ENCODE measurements around the gene ZSCAN12. TPM values are rescaled to one million over a fixed set of nuclear protein-coding genes. Genes with fewer than 3 reads are reported as not detected.

ZSCAN12 gene
- total RNA-seq, 1 experiment from 2014 or later, result 7.8 TPM

DNA sequence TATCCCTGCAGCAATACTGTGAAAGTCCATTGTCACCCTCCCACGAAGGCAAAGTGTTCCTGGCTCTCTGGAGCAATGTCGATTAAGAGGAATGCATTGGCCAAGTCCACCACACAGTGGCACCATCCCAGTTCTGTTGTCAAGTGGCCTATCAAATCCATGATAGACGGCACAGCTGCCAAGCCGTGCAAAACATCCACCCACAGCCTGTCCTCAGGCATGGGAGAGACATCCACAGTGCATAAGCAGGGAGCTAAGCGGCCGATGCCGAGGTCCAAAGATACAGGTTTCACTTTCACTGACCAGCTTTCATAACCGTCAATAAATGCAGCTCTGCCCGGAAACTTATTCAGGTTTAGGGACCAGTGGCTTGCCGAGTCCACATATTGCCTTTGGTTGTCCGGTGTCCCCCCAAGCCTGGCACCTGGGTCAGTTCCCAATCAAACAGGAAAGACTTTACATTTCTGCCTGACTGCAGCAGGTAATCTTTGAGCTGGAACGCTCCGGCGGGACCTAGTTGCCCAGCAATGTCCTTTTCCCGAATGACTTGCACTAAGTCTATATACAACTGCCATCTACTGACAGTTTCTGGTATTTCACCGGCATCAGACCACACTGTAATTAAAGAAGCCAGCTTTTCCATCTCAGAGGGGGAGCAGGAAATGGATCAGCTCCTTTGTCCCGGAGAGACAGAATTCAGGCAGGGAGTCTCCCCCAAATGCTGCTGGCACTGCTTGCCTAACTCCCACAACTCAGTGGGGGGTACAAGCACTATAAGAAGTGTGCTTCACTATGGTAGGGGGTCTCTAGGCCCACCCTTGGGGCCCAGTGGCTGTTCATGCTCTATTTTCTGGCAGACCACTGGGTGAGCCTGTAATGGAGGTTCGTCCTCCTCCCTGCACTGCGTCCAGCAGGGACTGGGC, 43.5 kb downstream of the ZSCAN12 start:
- DNase-seq (ENCODE audit: low spot score), result peak; percentile 74
- ChIA-PET POLR2A (interaction anchor here (0.6 to 2.9 kb wide), 8 partner anchors 15 to 460 kb away, joined by 3 to 35 read pairs (median 5); partner anchors contain the start of genes PGBD1, ZSCAN26 and ZSCAN31), CTCF (interaction anchor here (0.6 to 2.8 kb wide), 51 partner anchors 9 to 459 kb away, joined by 3 to 47 read pairs (median 4); partner anchors contain the start of genes PGBD1, ZKSCAN4, ZKSCAN8 and ZSCAN16)
- Mint-ChIP-seq H3K36me3 (peaks cover 14% of the 10 kb centered on the region), H3K27ac (peak overlapping the region; percentile 97), H3K27me3 (ENCODE audit: low read depth) (no peaks in the 10 kb centered on the region; the same call in 1 of the 2 replicates), H3K4me1 (peaks cover 27% of the 10 kb centered on the region), H3K9me3 (peaks cover 8% of the 10 kb centered on the region; the same call in 1 of the 2 replicates), H3K4me3 (peak overlapping the region; percentile 73)
- TF ChIP-seq IRF1 (CRISPR knock-in tag; IDR thresholded peaks at IDR 0.05) (no peak), ZNF232 (CRISPR knock-in tag; IDR thresholded peaks at IDR 0.05) (0 out of 2 replicates have a peak, but pooled peaks have one; percentile 61), CTCF (IDR thresholded peaks at IDR 0.05) (peak; percentile 78), ZNF423 (CRISPR knock-in tag; IDR thresholded peaks at IDR 0.05) (peak; percentile 28; the same call in 1 of the 2 replicates), ZNF138 (CRISPR knock-in tag; conservative IDR thresholded peaks at IDR 0.05) (no peak)
- TF ChIP-seq, protein P1, sequence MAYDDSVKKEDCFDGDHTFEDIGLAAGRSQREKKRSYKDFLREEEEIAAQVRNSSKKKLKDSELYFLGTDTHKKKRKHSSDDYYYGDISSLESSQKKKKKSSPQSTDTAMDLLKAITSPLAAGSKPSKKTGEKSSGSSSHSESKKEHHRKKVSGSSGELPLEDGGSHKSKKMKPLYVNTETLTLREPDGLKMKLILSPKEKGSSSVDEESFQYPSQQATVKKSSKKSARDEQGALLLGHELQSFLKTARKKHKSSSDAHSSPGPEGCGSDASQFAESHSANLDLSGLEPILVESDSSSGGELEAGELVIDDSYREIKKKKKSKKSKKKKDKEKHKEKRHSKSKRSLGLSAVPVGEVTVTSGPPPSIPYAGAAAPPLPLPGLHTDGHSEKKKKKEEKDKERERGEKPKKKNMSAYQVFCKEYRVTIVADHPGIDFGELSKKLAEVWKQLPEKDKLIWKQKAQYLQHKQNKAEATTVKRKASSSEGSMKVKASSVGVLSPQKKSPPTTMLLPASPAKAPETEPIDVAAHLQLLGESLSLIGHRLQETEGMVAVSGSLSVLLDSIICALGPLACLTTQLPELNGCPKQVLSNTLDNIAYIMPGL (CRISPR knock-in tag; IDR thresholded peaks at IDR 0.05), result peak; percentile 40; the same call in 1 of the 2 replicates
- peak; percentile 88 for ATAC-seq

DNA sequence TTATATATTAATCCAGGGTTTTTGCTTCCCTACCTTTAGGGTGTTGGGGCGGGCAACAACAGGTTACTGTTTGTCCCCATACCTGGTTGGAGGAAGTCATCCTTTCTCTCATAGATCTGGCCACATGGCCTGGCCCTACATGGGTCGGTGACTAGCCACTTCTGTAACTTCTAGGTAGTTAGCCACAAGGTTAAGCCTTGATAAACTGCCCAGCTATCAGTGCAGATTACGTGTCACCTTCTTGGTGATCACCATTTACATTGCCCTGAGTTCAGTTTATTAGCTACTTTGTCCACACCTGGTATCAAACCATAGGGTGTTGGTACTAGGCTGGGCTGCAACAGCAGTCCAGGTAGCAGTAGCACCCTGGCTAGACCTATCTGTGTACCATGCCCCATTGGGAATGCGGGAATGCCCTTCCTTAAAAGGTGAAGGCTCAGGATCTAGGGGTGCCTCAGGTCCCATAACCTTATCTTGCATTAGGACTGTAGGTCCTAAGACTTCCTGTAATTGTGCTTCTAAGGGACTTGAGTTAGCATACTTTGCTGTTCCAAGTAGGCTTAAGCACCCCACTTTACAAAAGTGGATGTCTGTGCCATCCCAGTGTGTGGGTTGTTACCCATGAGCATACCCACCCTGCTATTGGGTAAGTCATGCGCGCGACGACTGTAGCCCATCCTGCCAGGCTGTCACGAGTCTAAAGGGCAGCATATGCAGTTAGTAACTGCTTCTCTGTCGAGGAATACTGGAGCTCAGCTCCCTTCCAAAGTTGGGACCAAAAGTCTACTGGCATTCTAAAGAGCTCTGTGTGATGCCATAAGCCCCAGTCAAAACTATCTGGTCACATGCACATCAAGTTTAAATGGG, 44.6 kb downstream of the ZSCAN12 start:
- TF ChIP-seq PREB (CRISPR knock-in tag; IDR thresholded peaks at IDR 0.05; ENCODE audit: borderline replicate concordance), result no peak
- TF ChIP-seq, protein P2, sequence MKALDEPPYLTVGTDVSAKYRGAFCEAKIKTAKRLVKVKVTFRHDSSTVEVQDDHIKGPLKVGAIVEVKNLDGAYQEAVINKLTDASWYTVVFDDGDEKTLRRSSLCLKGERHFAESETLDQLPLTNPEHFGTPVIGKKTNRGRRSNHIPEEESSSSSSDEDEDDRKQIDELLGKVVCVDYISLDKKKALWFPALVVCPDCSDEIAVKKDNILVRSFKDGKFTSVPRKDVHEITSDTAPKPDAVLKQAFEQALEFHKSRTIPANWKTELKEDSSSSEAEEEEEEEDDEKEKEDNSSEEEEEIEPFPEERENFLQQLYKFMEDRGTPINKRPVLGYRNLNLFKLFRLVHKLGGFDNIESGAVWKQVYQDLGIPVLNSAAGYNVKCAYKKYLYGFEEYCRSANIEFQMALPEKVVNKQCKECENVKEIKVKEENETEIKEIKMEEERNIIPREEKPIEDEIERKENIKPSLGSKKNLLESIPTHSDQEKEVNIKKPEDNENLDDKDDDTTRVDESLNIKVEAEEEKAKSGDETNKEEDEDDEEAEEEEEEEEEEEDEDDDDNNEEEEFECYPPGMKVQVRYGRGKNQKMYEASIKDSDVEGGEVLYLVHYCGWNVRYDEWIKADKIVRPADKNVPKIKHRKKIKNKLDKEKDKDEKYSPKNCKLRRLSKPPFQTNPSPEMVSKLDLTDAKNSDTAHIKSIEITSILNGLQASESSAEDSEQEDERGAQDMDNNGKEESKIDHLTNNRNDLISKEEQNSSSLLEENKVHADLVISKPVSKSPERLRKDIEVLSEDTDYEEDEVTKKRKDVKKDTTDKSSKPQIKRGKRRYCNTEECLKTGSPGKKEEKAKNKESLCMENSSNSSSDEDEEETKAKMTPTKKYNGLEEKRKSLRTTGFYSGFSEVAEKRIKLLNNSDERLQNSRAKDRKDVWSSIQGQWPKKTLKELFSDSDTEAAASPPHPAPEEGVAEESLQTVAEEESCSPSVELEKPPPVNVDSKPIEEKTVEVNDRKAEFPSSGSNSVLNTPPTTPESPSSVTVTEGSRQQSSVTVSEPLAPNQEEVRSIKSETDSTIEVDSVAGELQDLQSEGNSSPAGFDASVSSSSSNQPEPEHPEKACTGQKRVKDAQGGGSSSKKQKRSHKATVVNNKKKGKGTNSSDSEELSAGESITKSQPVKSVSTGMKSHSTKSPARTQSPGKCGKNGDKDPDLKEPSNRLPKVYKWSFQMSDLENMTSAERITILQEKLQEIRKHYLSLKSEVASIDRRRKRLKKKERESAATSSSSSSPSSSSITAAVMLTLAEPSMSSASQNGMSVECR (CRISPR knock-in tag; IDR thresholded peaks at IDR 0.05; ENCODE audit: borderline replicate concordance), result no peak
- TF ChIP-seq, protein P3, sequence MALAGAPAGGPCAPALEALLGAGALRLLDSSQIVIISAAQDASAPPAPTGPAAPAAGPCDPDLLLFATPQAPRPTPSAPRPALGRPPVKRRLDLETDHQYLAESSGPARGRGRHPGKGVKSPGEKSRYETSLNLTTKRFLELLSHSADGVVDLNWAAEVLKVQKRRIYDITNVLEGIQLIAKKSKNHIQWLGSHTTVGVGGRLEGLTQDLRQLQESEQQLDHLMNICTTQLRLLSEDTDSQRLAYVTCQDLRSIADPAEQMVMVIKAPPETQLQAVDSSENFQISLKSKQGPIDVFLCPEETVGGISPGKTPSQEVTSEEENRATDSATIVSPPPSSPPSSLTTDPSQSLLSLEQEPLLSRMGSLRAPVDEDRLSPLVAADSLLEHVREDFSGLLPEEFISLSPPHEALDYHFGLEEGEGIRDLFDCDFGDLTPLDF (CRISPR knock-in tag; IDR thresholded peaks at IDR 0.05), result no peak
- TF ChIP-seq NFYB (CRISPR knock-in tag; conservative IDR thresholded peaks at IDR 0.05; ENCODE audit: low read depth), result no peak
- ChIA-PET CTCF (interaction anchor here (1.2 to 2.8 kb wide), 25 partner anchors 8 to 458 kb away, joined by 3 to 47 read pairs (median 10); partner anchors contain the start of genes PGBD1, ZKSCAN4, ZKSCAN8 and ZSCAN16), POLR2A (interaction anchor here (0.6 to 2.9 kb wide), 3 partner anchors 19 to 459 kb away, joined by 4 to 35 read pairs (median 5); partner anchors contain the start of gene ZSCAN31)

More for the DNA sequence above, 44.6 kb downstream of the ZSCAN12 start:
- DNase-seq (ENCODE audit: low spot score) (no peak), ATAC-seq (no peak)
- Mint-ChIP-seq H3K27ac (peak overlapping the region; percentile 97; the same call in 1 of the 2 replicates), H3K4me3 (no peak overlapping the region), H3K4me1 (peaks cover 34% of the 10 kb centered on the region), H3K36me3 (peaks cover 14% of the 10 kb centered on the region), H3K27me3 (ENCODE audit: low read depth) (no peaks in the 10 kb centered on the region; the same call in 1 of the 2 replicates), H3K9me3 (peaks cover 8% of the 10 kb centered on the region; the same call in 1 of the 2 replicates)
